ENCODE results near the gene IL7R.

Gene IL7R

DNA sequence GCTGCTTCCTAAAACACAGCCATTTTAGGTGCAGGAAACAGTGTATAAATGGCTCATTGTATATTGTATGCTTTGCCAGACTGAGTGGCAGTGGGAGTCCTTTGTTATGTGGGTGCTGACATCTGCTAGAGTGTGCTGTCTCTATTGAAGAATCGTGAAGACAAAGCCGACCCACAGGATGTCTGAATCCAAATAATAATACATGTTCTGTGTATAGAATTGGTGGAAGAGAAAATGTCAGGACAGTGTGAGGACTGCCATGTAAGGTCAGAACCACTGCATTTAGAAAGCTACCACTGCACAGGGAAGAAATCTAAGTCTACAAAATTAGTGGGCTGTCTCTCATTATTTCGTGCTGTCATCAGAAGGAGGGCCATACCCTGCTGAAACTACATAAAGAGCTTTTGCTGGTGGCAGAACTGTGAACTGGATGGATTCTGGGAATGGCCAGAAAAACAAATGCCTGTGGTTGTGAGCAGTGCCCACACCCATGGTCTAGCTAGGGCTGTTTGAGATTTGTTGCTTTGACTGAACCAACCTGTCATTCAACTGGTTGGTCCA is 2.5 kb downstream of the IL7R start:
- Histone ChIP-seq H3K36me3 (ENCODE audit: control insufficient read depth in 2 of 2, insufficient read depth in 1 of 2, low read length in 2 of 2) (no peaks in the 10 kb centered on the region), H3K4me1 (ENCODE audit: control insufficient read depth, insufficient read depth, low read length) (peaks cover 4% of the 10 kb centered on the region), H3K27ac (ENCODE audit: extremely low read depth, low read depth, low read length) (no peak overlapping the region), H3K4me3 (ENCODE audit: low read depth, low read length) (no peak overlapping the region), H3K9me3 (ENCODE audit: control insufficient read depth, insufficient read depth, low read depth, low read length) (no peaks in the 10 kb centered on the region; the same call in 1 of the 2 replicates)
- CTCF ChIA-PET, result interaction anchor here (0.8 to 1.8 kb wide), 3 partner anchors 22 to 76 kb away, joined by 3 to 8 read pairs (median 5); no protein-coding TSS in a partner anchor
- POLR2A ChIA-PET, result no interaction called here
- no peak for TF ChIP-seq MZF1 (tag by site-specific recombination; IDR thresholded peaks at IDR 0.05; ENCODE audit: borderline replicate concordance)
- no peak for TF ChIP-seq ZXDB (tag by site-specific recombination; IDR thresholded peaks at IDR 0.05)

DNA sequence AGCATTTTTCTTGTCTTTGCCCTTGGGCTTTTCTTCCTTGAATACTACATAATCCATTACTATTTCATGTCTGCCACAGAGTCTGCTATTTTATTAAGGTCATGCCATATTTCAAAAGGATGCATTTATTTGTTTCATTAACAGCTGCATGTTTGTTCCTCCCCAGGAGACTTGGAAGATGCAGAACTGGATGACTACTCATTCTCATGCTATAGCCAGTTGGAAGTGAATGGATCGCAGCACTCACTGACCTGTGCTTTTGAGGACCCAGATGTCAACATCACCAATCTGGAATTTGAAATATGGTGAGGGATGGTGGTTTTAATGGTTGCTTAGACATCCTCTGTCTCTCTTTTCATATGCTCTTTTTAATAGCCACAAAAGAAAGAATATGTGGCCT is 4.0 kb downstream of the IL7R start:
- no peak for TF ChIP-seq ZNF155 (tag by site-specific recombination; IDR thresholded peaks at IDR 0.05)
- TF ChIP-seq ZNF670 (tag by site-specific recombination; IDR thresholded peaks at IDR 0.05; ENCODE audit: low read depth), result no peak
- no peak for TF ChIP-seq ZNF621 (tag by site-specific recombination; IDR thresholded peaks at IDR 0.05)
- TF ChIP-seq, protein P1, sequence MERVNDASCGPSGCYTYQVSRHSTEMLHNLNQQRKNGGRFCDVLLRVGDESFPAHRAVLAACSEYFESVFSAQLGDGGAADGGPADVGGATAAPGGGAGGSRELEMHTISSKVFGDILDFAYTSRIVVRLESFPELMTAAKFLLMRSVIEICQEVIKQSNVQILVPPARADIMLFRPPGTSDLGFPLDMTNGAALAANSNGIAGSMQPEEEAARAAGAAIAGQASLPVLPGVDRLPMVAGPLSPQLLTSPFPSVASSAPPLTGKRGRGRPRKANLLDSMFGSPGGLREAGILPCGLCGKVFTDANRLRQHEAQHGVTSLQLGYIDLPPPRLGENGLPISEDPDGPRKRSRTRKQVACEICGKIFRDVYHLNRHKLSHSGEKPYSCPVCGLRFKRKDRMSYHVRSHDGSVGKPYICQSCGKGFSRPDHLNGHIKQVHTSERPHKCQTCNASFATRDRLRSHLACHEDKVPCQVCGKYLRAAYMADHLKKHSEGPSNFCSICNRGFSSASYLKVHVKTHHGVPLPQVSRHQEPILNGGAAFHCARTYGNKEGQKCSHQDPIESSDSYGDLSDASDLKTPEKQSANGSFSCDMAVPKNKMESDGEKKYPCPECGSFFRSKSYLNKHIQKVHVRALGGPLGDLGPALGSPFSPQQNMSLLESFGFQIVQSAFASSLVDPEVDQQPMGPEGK (tag by site-specific recombination; IDR thresholded peaks at IDR 0.05), result no peak
- TF ChIP-seq, protein P2, sequence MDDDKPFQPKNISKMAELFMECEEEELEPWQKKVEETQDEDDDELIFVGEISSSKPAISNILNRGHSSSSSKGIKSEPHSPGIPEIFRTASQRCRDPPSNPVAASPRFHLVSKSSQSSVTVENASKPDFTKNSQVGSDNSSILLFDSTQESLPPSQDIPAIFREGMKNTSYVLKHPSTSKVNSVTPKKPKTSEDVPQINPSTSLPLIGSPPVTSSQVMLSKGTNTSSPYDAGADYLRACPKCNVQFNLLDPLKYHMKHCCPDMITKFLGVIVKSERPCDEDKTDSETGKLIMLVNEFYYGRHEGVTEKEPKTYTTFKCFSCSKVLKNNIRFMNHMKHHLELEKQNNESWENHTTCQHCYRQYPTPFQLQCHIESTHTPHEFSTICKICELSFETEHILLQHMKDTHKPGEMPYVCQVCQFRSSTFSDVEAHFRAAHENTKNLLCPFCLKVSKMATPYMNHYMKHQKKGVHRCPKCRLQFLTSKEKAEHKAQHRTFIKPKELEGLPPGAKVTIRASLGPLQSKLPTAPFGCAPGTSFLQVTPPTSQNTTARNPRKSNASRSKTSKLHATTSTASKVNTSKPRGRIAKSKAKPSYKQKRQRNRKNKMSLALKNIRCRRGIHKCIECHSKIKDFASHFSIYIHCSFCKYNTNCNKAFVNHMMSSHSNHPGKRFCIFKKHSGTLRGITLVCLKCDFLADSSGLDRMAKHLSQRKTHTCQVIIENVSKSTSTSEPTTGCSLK (tag by site-specific recombination; IDR thresholded peaks at IDR 0.05), result no peak
- no peak for TF ChIP-seq ZFP37 (tag by site-specific recombination; IDR thresholded peaks at IDR 0.05)
- Histone ChIP-seq H3K36me3 (ENCODE audit: control insufficient read depth in 2 of 2, insufficient read depth in 1 of 2, low read length in 2 of 2) (no peaks in the 10 kb centered on the region), H3K4me1 (ENCODE audit: control insufficient read depth, insufficient read depth, low read length) (peaks cover 4% of the 10 kb centered on the region), H3K4me3 (ENCODE audit: low read depth, low read length) (no peak overlapping the region), H3K9me3 (ENCODE audit: control insufficient read depth, insufficient read depth, low read depth, low read length) (no peaks in the 10 kb centered on the region; the same call in 1 of the 2 replicates), H3K27ac (ENCODE audit: extremely low read depth, low read depth, low read length) (no peak overlapping the region)
- CTCF ChIA-PET, result interaction anchor here (0.5 to 1.8 kb wide), 3 partner anchors 65 to 262 kb away, joined by 3 to 8 read pairs (median 3); no protein-coding TSS in a partner anchor
- POLR2A ChIA-PET, result no interaction called here

DNA sequence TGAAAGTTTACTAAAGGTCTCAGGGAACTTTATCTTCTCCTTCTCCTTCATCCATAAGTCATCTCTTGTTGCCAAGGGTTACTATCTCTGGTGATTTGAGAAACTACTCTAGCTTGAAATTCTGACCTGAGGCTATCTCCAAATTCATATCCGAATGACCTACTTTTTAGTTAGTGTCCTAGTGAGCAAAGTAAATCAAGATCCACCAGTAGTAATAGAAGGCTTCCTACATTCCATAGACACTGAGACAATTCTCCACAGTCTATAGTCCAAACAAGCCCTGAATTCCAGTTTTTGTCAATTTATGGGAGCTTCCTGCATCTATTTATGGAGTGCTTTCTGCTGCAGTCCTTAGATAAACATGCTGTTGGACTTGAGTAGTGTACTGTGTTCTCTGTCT is 5.0 kb downstream of the IL7R start:
- H3K4me1 ChIP-seq (ENCODE audit: control insufficient read depth, insufficient read depth, low read length), result peaks cover 4% of the 10 kb centered on the region
- TF ChIP-seq ZEB2 (tag by site-specific recombination; IDR thresholded peaks at IDR 0.05) (no peak), PRDM1 (tag by site-specific recombination; IDR thresholded peaks at IDR 0.05) (no peak), ZNF473 (tag by site-specific recombination; IDR thresholded peaks at IDR 0.05) (no peak), ZBTB8A (tag by site-specific recombination; IDR thresholded peaks at IDR 0.05) (no peak), ZNF654 (tag by site-specific recombination; IDR thresholded peaks at IDR 0.05; ENCODE audit: low read depth) (no peak), HOXD13 (CRISPR knock-in tag; IDR thresholded peaks at IDR 0.05; ENCODE audit: borderline replicate concordance) (no peak), ZNF366 (tag by site-specific recombination; conservative IDR thresholded peaks at IDR 0.05) (no peak)
- H3K36me3 ChIP-seq (ENCODE audit: control insufficient read depth in 2 of 2, insufficient read depth in 1 of 2, low read length in 2 of 2), result no peaks in the 10 kb centered on the region
- H3K9me3 ChIP-seq (ENCODE audit: control insufficient read depth, insufficient read depth, low read depth, low read length), result no peaks in the 10 kb centered on the region; the same call in 1 of the 2 replicates
- no peak overlapping the region for H3K4me3 ChIP-seq (ENCODE audit: low read depth, low read length)
- H3K27ac ChIP-seq (ENCODE audit: extremely low read depth, low read depth, low read length), result no peak overlapping the region
- ChIA-PET CTCF (no interaction called here), POLR2A (no interaction called here)

DNA sequence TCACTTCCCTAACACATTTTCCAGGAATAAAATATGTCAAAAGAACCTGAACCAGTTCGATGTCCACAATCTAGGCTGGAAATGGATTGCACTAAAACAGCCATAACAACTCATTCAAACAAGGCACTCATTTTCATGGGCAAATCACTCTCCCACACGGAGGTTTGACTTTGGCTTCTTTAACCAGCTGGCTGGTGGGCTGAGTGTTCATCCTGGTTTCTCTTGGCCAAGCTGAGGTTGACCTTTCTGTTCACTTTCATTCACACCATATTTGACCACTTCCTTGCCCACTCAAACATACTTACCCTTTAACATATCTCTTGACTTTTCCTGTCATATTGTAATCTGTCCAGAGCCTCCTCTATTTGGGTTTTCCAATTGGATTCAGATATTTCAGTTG is 5.4 kb downstream of the IL7R start:
- POLR2A ChIA-PET, result no interaction called here
- no peak overlapping the region for H3K4me3 ChIP-seq (ENCODE audit: low read depth, low read length)
- H3K36me3 ChIP-seq (ENCODE audit: control insufficient read depth in 2 of 2, insufficient read depth in 1 of 2, low read length in 2 of 2), result no peaks in the 10 kb centered on the region
- CTCF ChIA-PET, result no interaction called here
- no peaks in the 10 kb centered on the region; the same call in 1 of the 2 replicates for H3K9me3 ChIP-seq (ENCODE audit: control insufficient read depth, insufficient read depth, low read depth, low read length)
- peaks cover 4% of the 10 kb centered on the region for H3K4me1 ChIP-seq (ENCODE audit: control insufficient read depth, insufficient read depth, low read length)
- no peak overlapping the region for H3K27ac ChIP-seq (ENCODE audit: extremely low read depth, low read depth, low read length)
- no peak for TF ChIP-seq ZNF677 (tag by site-specific recombination; IDR thresholded peaks at IDR 0.05)
- TF ChIP-seq, protein P3, sequence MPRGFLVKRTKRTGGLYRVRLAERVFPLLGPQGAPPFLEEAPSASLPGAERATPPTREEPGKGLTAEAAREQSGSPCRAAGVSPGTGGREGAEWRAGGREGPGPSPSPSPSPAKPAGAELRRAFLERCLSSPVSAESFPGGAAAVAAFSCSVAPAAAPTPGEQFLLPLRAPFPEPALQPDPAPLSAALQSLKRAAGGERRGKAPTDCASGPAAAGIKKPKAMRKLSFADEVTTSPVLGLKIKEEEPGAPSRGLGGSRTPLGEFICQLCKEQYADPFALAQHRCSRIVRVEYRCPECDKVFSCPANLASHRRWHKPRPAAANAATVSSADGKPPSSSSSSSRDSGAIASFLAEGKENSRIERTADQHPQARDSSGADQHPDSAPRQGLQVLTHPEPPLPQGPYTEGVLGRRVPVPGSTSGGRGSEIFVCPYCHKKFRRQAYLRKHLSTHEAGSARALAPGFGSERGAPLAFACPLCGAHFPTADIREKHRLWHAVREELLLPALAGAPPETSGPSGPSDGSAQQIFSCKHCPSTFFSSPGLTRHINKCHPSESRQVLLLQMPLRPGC (tag by site-specific recombination; IDR thresholded peaks at IDR 0.05), result no peak
- no peak for TF ChIP-seq ZFP37 (tag by site-specific recombination; IDR thresholded peaks at IDR 0.05)
- no peak for TF ChIP-seq ZNF585B (tag by site-specific recombination; IDR thresholded peaks at IDR 0.05)
- TF ChIP-seq ZNF660 (tag by site-specific recombination; IDR thresholded peaks at IDR 0.05), result no peak
- no peak for TF ChIP-seq ZNF140 (tag by site-specific recombination; IDR thresholded peaks at IDR 0.05)
- TF ChIP-seq, protein P4, sequence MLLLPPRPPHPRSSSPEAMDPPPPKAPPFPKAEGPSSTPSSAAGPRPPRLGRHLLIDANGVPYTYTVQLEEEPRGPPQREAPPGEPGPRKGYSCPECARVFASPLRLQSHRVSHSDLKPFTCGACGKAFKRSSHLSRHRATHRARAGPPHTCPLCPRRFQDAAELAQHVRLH (tag by site-specific recombination; IDR thresholded peaks at IDR 0.05), result no peak
- no peak for TF ChIP-seq ZNF341 (tag by site-specific recombination; IDR thresholded peaks at IDR 0.05; ENCODE audit: low read depth)
- no peak for TF ChIP-seq ZNF558 (tag by site-specific recombination; IDR thresholded peaks at IDR 0.05)

Data from HEK293 (cell line).